AG09309 (cell line): ENCODE results near the gene DBH.

ENCODE experiments used
- DNase-seq: peaks from one replicate; pipeline ENCODE4 v3.0.0-alpha.2; 2010; ENCODE audit warnings: low read depth
- H3K4me3 ChIP-seq: 2 replicates; pipeline ENCODE4 v1.5.1; 2011; ENCODE audit warnings: mild to moderate bottlenecking, low read depth, low read length, moderate library complexity; ENCODE audit not compliant: control insufficient read depth
- CTCF ChIP-seq: IDR thresholded peaks from 2 replicates; pipeline ENCODE4 v1.5.1; 2011; ENCODE audit warnings: mild to moderate bottlenecking, low read depth, low read length, inconsistent platforms; ENCODE audit not compliant: insufficient read depth, control insufficient read depth; ENCODE audit errors: missing control alignments

DBH gene

GRCh38 chr9:133654736-133655657 is 18.8 kb downstream of the DBH start:
- DNase-seq, result no peak
- no peak for TF ChIP-seq CTCF
- H3K4me3 ChIP-seq, result no peak overlapping the region

- no peak overlapping the region for H3K4me3 ChIP-seq
- no peak for TF ChIP-seq CTCF
- DNase-seq, result no peak
These were observed 19.5 kb downstream of the DBH start for GRCh38 chr9:133655701-133656100.

GRCh38 chr9:133656211-133657119 is 20.3 kb downstream of the DBH start:
- TF ChIP-seq CTCF, result no peak
- DNase-seq, result no peak
- no peak overlapping the region for H3K4me3 ChIP-seq

- TF ChIP-seq CTCF, result no peak
- DNase-seq, result no peak
- no peak overlapping the region for H3K4me3 ChIP-seq
These were observed 21.0 kb downstream of the DBH start for GRCh38 chr9:133657120-133657661.

- TF ChIP-seq CTCF, result no peak
- DNase-seq, result no peak
- H3K4me3 ChIP-seq, result no peak overlapping the region; the same call in 1 of the 2 replicates
These were observed 22.6 kb downstream of the DBH start for GRCh38 chr9:133658442-133659431.

GRCh38 chr9:133659516-133659915 is 23.4 kb downstream of the DBH start:
- TF ChIP-seq CTCF, result no peak
- DNase-seq, result no peak
- H3K4me3 ChIP-seq, result no peak overlapping the region
